Bronchial epithelial cell (primary cell): ENCODE measurements around the gene PPARGC1A. TPM values are rescaled to one million over a fixed set of nuclear protein-coding genes. Genes with fewer than 3 reads are reported as not detected.

Source experiments
- DNase-seq: peaks from one replicate; pipeline ENCODE4 v3.0.0-alpha.2; 2010; ENCODE audit warnings: low read depth
- FAIRE-seq: peaks from 2 replicates; lab custom pipeline; 2011; peaks lifted over from hg19 to GRCh38; lab: Jason Lieb, UNC
- H3K27me3 ChIP-seq: 2 replicates; pipeline ENCODE4 v1.5.1; 2011; ENCODE audit warnings: low read length; ENCODE audit not compliant: control insufficient read depth, insufficient read depth
- H3K36me3 ChIP-seq: 2 replicates; pipeline ENCODE4 v1.5.1; 2011; ENCODE audit warnings: low read length; ENCODE audit not compliant: control insufficient read depth, insufficient read depth
- H3K4me3 ChIP-seq: 2 replicates; pipeline ENCODE4 v1.5.1; 2011; ENCODE audit warnings: mild to moderate bottlenecking, low read depth, low read length, control low read depth
- total RNA-seq: library from RNA; depleted of rRNA; stranded (reverse); fragments of >200 nt; gene quantifications from 2 replicates; pipeline ENCODE4 v1.2.1, GENCODE V29; 2014
- TF ChIP-seq, protein P1 (sequence below): IDR thresholded peaks from 2 replicates; pipeline ENCODE4 v1.5.1; 2011; ENCODE audit warnings: mild to moderate bottlenecking, moderate library complexity, low read length, control low read depth, inconsistent platforms; ENCODE audit not compliant: insufficient read depth, severe bottlenecking

Gene PPARGC1A
- total RNA-seq, 1 donor from 2014 or later = 1.6 TPM

DNA sequence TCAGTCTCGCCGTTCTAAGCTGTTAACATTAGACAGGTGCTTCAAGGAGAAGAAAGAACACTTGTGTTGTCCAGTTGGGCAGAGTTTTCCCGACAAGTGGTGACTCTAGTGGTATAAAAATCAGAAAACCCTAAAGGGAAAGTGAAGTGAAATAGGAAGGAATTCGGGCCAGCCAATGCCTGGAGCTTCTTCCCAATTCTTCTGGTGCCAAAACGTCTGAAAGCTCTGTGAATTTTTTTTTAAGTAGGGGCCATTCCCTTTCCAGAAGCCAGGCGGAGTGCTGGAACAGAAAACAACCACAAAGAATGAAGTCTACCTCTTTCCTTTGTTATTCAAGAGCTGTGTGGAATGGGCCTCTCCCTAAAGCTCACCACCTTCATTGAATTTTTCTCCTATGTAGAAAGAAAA is 43.1 kb upstream of the PPARGC1A start:
- TF ChIP-seq, protein P1, sequence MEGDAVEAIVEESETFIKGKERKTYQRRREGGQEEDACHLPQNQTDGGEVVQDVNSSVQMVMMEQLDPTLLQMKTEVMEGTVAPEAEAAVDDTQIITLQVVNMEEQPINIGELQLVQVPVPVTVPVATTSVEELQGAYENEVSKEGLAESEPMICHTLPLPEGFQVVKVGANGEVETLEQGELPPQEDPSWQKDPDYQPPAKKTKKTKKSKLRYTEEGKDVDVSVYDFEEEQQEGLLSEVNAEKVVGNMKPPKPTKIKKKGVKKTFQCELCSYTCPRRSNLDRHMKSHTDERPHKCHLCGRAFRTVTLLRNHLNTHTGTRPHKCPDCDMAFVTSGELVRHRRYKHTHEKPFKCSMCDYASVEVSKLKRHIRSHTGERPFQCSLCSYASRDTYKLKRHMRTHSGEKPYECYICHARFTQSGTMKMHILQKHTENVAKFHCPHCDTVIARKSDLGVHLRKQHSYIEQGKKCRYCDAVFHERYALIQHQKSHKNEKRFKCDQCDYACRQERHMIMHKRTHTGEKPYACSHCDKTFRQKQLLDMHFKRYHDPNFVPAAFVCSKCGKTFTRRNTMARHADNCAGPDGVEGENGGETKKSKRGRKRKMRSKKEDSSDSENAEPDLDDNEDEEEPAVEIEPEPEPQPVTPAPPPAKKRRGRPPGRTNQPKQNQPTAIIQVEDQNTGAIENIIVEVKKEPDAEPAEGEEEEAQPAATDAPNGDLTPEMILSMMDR = peak; percentile 69
- Histone ChIP-seq H3K36me3 (no peaks in the 10 kb centered on the region), H3K27me3 (peaks cover 2% of the 10 kb centered on the region), H3K4me3 (no peak overlapping the region)
- FAIRE-seq = no peak
- peak; percentile 26 for DNase-seq

DNA sequence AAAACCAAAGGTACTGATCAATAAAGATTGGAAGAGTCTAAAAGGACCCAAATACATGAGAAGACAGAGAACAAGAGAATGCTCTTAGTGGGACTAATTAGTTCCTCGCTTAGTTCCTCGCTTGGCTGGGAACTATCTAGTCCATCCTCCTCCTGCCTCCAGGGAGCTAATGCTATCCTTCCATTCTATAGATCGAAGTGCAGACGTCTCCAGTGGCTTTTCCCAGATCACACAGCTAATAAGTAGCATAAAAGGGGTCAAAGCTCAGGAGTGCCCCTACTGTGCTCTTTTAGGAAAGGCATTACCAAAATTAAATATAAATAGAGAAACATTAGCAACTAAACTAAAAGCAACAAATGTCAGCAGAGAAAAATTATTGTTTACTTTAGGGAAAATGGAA is 42.3 kb upstream of the PPARGC1A start:
- Histone ChIP-seq H3K36me3 (no peaks in the 10 kb centered on the region), H3K27me3 (peaks cover 2% of the 10 kb centered on the region), H3K4me3 (no peak overlapping the region)
- FAIRE-seq (no peak), DNase-seq (no peak)
- TF ChIP-seq, protein P1 = no peak

DNA sequence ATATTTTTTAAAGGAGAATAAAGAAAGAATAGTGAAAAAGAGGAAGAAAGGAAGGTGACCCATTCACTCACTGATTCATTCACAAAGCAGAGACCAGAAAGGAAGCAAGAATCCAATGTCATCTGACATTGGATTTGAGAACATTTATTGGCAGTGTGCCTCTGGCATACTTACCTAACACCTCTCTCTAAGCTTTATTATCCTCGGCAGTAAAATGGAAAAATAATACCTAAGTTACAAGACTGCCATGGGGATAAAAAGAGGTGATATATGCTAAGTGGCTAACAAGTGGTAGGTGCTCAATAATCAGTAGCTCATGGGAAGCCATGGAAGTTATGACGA is 41.6 kb upstream of the PPARGC1A start:
- Histone ChIP-seq H3K36me3 (no peaks in the 10 kb centered on the region), H3K27me3 (peaks cover 2% of the 10 kb centered on the region), H3K4me3 (no peak overlapping the region)
- DNase-seq (no peak), FAIRE-seq (no peak)
- TF ChIP-seq, protein P1 = no peak

DNA sequence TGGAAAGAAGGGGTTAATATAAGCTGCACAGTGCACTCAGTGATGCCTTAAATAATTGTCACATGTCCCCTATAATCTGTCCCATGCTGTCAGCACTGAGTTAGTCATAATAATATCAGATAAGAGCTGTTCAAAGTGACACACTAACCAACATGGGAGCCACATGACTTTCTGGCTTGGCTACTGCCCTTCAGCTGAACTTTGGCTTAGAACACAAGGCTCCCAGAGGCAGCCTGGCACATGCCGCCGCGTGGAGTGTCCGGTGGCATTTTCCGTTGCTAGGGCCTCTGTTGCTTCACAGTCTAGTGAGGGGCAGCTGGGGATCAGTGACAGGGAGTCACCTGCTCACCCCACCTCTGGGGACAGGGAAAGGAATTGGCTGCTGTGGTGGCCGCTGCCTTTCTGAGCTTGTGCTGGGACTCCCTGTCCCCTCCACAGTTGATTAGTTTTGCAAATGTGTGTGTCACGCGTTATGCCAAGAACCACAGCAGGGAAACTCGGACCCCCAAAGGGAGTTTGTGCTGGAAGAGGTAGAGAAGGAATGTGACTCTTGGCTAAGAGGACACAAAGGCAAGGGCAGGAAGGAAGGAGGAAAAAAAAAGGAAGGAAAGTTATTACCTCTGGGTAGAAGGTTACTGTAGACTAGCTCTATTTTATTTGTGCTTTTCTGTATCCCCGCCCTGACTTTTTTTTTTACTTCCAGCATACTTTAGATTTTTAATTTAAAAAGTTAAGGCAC is 41.1 kb upstream of the PPARGC1A start:
- DNase-seq (no peak), FAIRE-seq (no peak)
- peaks cover 2% of the 10 kb centered on the region for H3K27me3 ChIP-seq
- no peak overlapping the region for H3K4me3 ChIP-seq
- no peaks in the 10 kb centered on the region for H3K36me3 ChIP-seq
- TF ChIP-seq, protein P1 = no peak

DNA sequence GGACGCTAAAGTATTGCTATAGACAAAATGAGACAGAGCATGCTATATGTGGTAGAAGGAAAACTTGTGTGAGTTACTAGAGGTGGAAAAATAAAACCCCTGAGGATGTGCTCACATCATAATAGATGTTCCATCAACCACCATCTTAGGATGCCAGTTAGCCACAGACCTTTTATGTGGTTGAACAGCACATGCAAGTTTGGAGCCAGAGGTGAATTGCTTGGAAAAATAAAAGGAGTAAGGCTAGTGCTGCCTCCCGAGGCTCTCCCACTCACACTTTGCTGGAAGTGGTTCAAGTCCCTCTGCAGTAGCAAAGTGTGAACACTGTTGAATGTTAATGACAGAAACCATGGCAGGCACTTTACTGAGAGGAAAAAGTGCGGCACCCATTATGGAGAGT is 39.4 kb upstream of the PPARGC1A start:
- Histone ChIP-seq H3K4me3 (no peak overlapping the region), H3K36me3 (no peaks in the 10 kb centered on the region), H3K27me3 (peaks cover 2% of the 10 kb centered on the region)
- TF ChIP-seq, protein P1 = no peak
- FAIRE-seq (no peak), DNase-seq (no peak)

DNA sequence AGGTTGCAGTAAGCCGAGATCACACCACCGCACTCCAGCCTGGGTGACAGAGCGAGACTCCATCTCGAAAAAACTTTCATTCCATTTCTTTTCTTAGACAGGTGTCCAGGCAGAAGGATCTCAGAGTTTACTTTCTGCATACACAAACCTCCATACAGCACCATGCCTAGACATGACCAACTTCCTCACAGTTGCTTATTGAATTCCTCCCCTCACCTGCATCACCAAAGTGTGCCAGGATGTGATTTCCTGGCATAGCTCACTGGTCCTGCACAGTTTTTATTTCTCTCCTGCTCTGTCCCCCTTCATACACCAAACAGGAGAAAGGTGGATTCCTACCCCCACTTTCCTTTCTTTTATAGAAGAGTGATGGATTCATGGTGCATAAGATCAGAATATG is 34.7 kb upstream of the PPARGC1A start:
- DNase-seq (peak; percentile 57), FAIRE-seq (no peak)
- TF ChIP-seq, protein P1 = no peak
- no peak overlapping the region for H3K4me3 ChIP-seq
- no peaks in the 10 kb centered on the region for H3K27me3 ChIP-seq
- H3K36me3 ChIP-seq = no peaks in the 10 kb centered on the region
